Loucy (cell line): ENCODE measurements around the gene SLC39A3.

Source experiments
- H2AFZ ChIP-seq: fragments of 200-600 bp; sonication (generic); 2 replicates; pipeline ENCODE4 v1.6.0; 2016; ENCODE audit warnings: antibody characterized with exemption, mild to moderate bottlenecking, low read length, moderate library complexity
- H3F3A ChIP-seq: fragments of 200-600 bp; 2 replicates; pipeline ENCODE4 v1.6.0; 2016; ENCODE audit warnings: antibody characterized with exemption, low read depth, mild to moderate bottlenecking
- H3K27me3 ChIP-seq: fragments of 200-600 bp; sonication (generic); 2 replicates; pipeline ENCODE4 v1.6.1; 2014; ENCODE audit warnings: low read length, mild to moderate bottlenecking; ENCODE audit not compliant: insufficient read depth, poor library complexity, severe bottlenecking
- H3K36me3 ChIP-seq: fragments of 200-600 bp; sonication (generic); 2 replicates; pipeline ENCODE4 v1.6.1; 2016; ENCODE audit warnings: low read length; ENCODE audit not compliant: insufficient read depth
- H3K4me1 ChIP-seq: fragments of 200-600 bp; sonication (generic); 2 replicates; pipeline ENCODE4 v1.5.1; 2014; ENCODE audit warnings: low read length, mild to moderate bottlenecking; ENCODE audit not compliant: insufficient read depth, poor library complexity, severe bottlenecking
- H3K4me2 ChIP-seq: fragments of 200-600 bp; sonication (generic); 2 replicates; pipeline ENCODE4 v1.6.0; 2014; ENCODE audit warnings: antibody characterized with exemption, low read length, low read depth, mild to moderate bottlenecking; ENCODE audit not compliant: poor library complexity, severe bottlenecking
- H3K4me3 ChIP-seq: fragments of 200-600 bp; sonication (generic); 2 replicates; pipeline ENCODE4 v1.5.1; 2014; ENCODE audit warnings: low read length, mild to moderate bottlenecking, mixed read lengths; ENCODE audit not compliant: poor library complexity, severe bottlenecking
- H3K79me2 ChIP-seq: fragments of 200-600 bp; sonication (generic); 2 replicates; pipeline ENCODE4 v1.6.1; 2014; ENCODE audit warnings: low read length; ENCODE audit not compliant: insufficient read depth
- H3K9ac ChIP-seq: fragments of 200-600 bp; sonication (generic); 2 replicates; pipeline ENCODE4 v1.6.0; 2014; ENCODE audit warnings: mild to moderate bottlenecking, low read depth, low read length, moderate library complexity; ENCODE audit not compliant: poor library complexity, severe bottlenecking
- H3K9me2 ChIP-seq: fragments of 200-600 bp; sonication (generic); replicated peaks from 2 replicates; pipeline ENCODE4 v1.6.1; 2016; ENCODE audit warnings: low read depth, low read length, mixed read lengths
- H3K9me3 ChIP-seq: fragments of 200-600 bp; sonication (generic); 2 replicates; pipeline ENCODE4 v1.6.1; 2014; ENCODE audit warnings: mild to moderate bottlenecking, antibody characterized with exemption, low read length, low read depth; ENCODE audit not compliant: insufficient read depth
- H4K20me1 ChIP-seq: fragments of 200-600 bp; sonication (generic); 2 replicates; pipeline ENCODE4 v1.6.0; 2014; ENCODE audit warnings: antibody characterized with exemption, low read length, mild to moderate bottlenecking; ENCODE audit not compliant: insufficient read depth, poor library complexity, severe bottlenecking
- EZH2phosphoT487 ChIP-seq: fragments of 200-600 bp; IDR thresholded peaks from 2 replicates; pipeline ENCODE4 v1.6.1; 2018; ENCODE audit warnings: antibody characterized with exemption, mild to moderate bottlenecking, moderate library complexity, borderline replicate concordance
- TF ChIP-seq, protein P1 (sequence below): fragments of 200-600 bp; sonication (generic); conservative IDR thresholded peaks from 2 replicates; pipeline ENCODE4 v1.5.1; 2014; ENCODE audit warnings: mild to moderate bottlenecking, antibody characterized with exemption, low read length

Gene SLC39A3

DNA sequence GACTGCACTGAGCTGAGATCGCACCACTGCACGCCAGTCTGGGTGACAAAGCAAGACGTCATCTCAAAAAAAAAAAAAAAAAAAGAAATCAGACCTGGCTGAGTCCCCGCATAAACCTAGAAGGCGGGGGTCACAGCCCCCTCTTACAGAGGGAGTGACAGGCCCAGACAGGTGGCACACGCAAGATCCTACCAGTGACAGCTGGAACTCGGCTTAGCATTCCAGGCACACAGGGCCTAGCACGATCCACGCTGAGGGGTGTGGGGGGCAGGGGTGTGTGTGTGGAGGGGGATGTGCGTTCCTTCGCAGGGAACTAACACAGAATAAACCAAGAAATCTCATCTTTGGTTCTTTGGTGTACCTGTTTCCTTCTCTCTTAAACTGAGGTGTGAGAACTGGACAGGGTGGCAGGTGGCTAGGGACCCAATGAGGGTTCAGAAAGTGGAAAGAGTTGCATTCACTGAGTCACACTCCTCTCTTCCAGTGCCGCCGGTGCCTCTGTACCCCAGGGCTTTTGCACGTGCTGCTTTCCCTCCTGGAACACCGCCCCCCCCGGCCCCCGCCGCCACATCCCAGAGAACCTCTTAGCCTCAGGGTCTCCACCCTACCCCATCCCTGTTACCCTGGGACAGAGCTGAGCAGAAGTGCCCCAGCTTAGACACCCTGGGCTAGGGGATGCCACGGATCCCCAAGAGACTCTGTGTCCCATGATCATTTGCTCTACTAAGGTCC, 38.3 kb upstream of the SLC39A3 start:
- Histone ChIP-seq H3K27me3 (no peaks in the 10 kb centered on the region), H3K9me2 (no peaks in the 10 kb centered on the region), H3K9ac (no peak overlapping the region), H3K4me3 (no peak overlapping the region), H3K79me2 (peaks cover 94% of the 10 kb centered on the region), H3K4me2 (peak overlapping the region; percentile 76), H3K36me3 (no peaks in the 10 kb centered on the region), H3K4me1 (peaks cover 31% of the 10 kb centered on the region), H4K20me1 (peaks cover 70% of the 10 kb centered on the region), H3F3A (no peaks in the 10 kb centered on the region), H3K9me3 (no peaks in the 10 kb centered on the region), H2AFZ (no peak overlapping the region)
- no peak for TF ChIP-seq EZH2phosphoT487
- TF ChIP-seq, protein P1, sequence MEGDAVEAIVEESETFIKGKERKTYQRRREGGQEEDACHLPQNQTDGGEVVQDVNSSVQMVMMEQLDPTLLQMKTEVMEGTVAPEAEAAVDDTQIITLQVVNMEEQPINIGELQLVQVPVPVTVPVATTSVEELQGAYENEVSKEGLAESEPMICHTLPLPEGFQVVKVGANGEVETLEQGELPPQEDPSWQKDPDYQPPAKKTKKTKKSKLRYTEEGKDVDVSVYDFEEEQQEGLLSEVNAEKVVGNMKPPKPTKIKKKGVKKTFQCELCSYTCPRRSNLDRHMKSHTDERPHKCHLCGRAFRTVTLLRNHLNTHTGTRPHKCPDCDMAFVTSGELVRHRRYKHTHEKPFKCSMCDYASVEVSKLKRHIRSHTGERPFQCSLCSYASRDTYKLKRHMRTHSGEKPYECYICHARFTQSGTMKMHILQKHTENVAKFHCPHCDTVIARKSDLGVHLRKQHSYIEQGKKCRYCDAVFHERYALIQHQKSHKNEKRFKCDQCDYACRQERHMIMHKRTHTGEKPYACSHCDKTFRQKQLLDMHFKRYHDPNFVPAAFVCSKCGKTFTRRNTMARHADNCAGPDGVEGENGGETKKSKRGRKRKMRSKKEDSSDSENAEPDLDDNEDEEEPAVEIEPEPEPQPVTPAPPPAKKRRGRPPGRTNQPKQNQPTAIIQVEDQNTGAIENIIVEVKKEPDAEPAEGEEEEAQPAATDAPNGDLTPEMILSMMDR: no peak

DNA sequence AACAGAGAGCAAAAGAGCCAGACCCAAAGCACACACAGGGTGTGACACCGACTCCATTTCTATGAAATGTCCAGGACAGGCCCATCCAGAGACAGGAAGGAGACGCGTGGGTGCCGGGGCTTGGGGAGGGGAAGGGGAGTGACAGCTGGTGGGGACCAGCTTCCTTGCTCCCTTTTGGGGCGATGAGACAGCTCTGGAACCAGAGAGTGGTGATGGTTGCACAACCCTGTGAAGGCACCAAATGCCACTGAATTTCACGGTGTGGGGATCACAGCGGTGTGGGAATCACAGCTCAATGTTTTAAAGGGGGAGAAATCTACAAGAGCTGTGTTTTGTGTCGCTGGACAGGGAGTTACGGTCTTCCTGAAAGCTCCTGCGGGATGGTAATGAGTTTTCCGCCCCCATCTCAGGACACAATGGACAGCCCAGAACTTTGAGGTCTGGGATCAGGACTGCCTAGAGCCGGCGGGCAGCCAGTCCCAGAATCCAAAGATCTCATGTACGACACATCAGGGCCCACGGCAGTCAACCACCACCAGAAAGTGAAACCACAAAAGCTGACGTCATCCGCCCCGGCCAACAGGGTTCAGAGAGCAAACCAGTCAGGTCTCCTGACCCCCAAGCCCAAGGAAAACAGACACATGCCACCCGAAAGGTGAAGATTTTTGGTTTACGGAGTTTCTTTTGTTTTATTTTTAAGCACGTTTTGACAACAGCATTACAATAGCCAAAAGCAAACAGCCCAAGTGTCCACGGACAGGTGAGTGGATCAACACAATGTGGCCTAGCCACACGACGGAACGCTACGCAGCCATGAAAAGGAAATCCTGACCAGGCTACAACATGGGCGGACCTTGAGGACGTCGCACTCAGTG, 36.0 kb upstream of the SLC39A3 start:
- no peaks in the 10 kb centered on the region for H3K9me3 ChIP-seq
- H2AFZ ChIP-seq: no peak overlapping the region
- peaks cover 22% of the 10 kb centered on the region for H3K4me1 ChIP-seq
- no peaks in the 10 kb centered on the region for H3K27me3 ChIP-seq
- H3K79me2 ChIP-seq: peaks cover 87% of the 10 kb centered on the region
- TF ChIP-seq EZH2phosphoT487: no peak
- TF ChIP-seq, protein P1: no peak
- no peaks in the 10 kb centered on the region for H3K9me2 ChIP-seq
- peak overlapping the region; percentile 40 for H3K4me2 ChIP-seq
- no peak overlapping the region for H3K9ac ChIP-seq
- no peaks in the 10 kb centered on the region for H3K36me3 ChIP-seq
- peaks cover 58% of the 10 kb centered on the region for H4K20me1 ChIP-seq
- no peak overlapping the region for H3K4me3 ChIP-seq
- no peaks in the 10 kb centered on the region for H3F3A ChIP-seq

DNA sequence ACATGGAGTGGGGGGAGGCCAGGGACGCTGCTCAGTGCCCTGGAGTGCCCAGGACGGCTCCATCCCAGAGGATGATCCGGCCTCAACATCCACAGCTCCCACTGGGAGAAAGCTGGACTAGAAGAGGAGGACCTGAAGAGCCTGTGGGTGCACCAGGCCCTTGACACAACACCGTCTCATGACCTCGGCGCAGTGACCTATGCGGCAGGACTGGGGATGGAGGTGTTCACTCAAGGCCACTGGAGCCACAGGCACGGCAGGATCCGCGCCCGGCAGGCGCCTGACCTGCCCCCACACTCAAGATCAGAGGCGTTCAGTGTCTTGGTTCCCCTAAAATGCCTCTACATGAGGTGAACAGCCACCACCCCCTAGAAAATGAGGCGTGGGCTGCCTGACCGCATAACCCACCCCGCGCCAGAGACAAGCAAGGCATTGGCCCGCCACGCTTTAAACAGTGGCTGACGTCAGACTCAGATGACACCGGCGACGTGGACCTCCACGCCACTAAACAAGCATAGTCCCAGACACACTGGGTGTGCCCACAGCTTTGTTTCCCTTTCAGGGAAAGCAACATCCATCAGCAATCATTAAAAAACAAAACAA, 35.2 kb upstream of the SLC39A3 start:
- Histone ChIP-seq H3K9ac (no peak overlapping the region), H3K9me2 (no peaks in the 10 kb centered on the region), H3K9me3 (no peaks in the 10 kb centered on the region), H3K36me3 (no peaks in the 10 kb centered on the region), H2AFZ (no peak overlapping the region), H3K79me2 (peaks cover 87% of the 10 kb centered on the region), H3K27me3 (no peaks in the 10 kb centered on the region), H3K4me3 (no peak overlapping the region), H3K4me2 (peak overlapping the region; percentile 40), H3K4me1 (peaks cover 16% of the 10 kb centered on the region), H4K20me1 (peaks cover 56% of the 10 kb centered on the region), H3F3A (no peaks in the 10 kb centered on the region)
- TF ChIP-seq, protein P1: no peak
- TF ChIP-seq EZH2phosphoT487: no peak
